IPS-18c (cell line): ENCODE measurements around the gene SLC25A10.

Experiments
- H3K4me3 ChIP-seq: 2 replicates; pipeline ENCODE4 v1.7.0; 2013; ENCODE audit warnings: low read depth, mild to moderate bottlenecking, low read length, moderate library complexity; ENCODE audit not compliant: insufficient read depth
- H3K9me3 ChIP-seq: one replicate; pipeline ENCODE4 v1.6.1; 2013; ENCODE audit warnings: mild to moderate bottlenecking, low read length, moderate library complexity; ENCODE audit not compliant: control insufficient read depth, insufficient read depth

SLC25A10 gene

GRCh38 chr17:81713556-81714411 lies 1.7 kb downstream of the SLC25A10 start:
- H3K4me3 ChIP-seq = peak overlapping the region; percentile 77; the same call in 1 of the 2 replicates
- H3K9me3 ChIP-seq = no peaks in the 10 kb centered on the region

- no peaks in the 10 kb centered on the region for H3K9me3 ChIP-seq
- no peak overlapping the region for H3K4me3 ChIP-seq
Observed at GRCh38 chr17:81714412-81715106, 2.5 kb downstream of the SLC25A10 start.

GRCh38 chr17:81715107-81715871 lies 3.2 kb downstream of the SLC25A10 start:
- H3K4me3 ChIP-seq = no peak overlapping the region

GRCh38 chr17:81715872-81716673 lies 4.0 kb downstream of the SLC25A10 start:
- no peaks in the 10 kb centered on the region for H3K9me3 ChIP-seq
- H3K4me3 ChIP-seq = no peak overlapping the region

More at GRCh38 chr17:81715107-81715871, 3.2 kb downstream of the SLC25A10 start:
- H3K9me3 ChIP-seq = no peaks in the 10 kb centered on the region

GRCh38 chr17:81716674-81716996 lies 4.6 kb downstream of the SLC25A10 start:
- no peak overlapping the region for H3K4me3 ChIP-seq
- H3K9me3 ChIP-seq = no peaks in the 10 kb centered on the region

GRCh38 chr17:81717049-81717765 lies 5.1 kb downstream of the SLC25A10 start:
- no peaks in the 10 kb centered on the region for H3K9me3 ChIP-seq
- H3K4me3 ChIP-seq = no peak overlapping the region

GRCh38 chr17:81717766-81718089 lies 5.6 kb downstream of the SLC25A10 start:
- Histone ChIP-seq H3K9me3 (no peaks in the 10 kb centered on the region), H3K4me3 (no peak overlapping the region)

GRCh38 chr17:81719410-81720266 lies 7.6 kb downstream of the SLC25A10 start:
- no peak overlapping the region for H3K4me3 ChIP-seq
- H3K9me3 ChIP-seq = no peaks in the 10 kb centered on the region

- H3K9me3 ChIP-seq = no peaks in the 10 kb centered on the region
- no peak overlapping the region for H3K4me3 ChIP-seq
Observed at GRCh38 chr17:81720267-81721071, 8.4 kb downstream of the SLC25A10 start.

- no peak overlapping the region for H3K4me3 ChIP-seq
- no peaks in the 10 kb centered on the region for H3K9me3 ChIP-seq
Observed at GRCh38 chr17:81722184-81723120, 10.4 kb downstream of the SLC25A10 start.

- Histone ChIP-seq H3K9me3 (no peaks in the 10 kb centered on the region), H3K4me3 (no peak overlapping the region)
Observed at GRCh38 chr17:81723651-81724209, 11.6 kb downstream of the SLC25A10 start.

GRCh38 chr17:81725439-81725838 lies 13.4 kb downstream of the SLC25A10 start:
- H3K4me3 ChIP-seq = no peak overlapping the region
- H3K9me3 ChIP-seq = no peaks in the 10 kb centered on the region

- H3K9me3 ChIP-seq = no peaks in the 10 kb centered on the region
- no peak overlapping the region for H3K4me3 ChIP-seq
Observed at GRCh38 chr17:81726004-81726403, 13.9 kb downstream of the SLC25A10 start.
